ENCODE results near the gene SAA2.
"Not testable (repeated sequence)": the region's sequence is repeated elsewhere in the genome, so short reads cannot be mapped to it uniquely, and the experiment has no call there.

The SAA2 gene

DNA sequence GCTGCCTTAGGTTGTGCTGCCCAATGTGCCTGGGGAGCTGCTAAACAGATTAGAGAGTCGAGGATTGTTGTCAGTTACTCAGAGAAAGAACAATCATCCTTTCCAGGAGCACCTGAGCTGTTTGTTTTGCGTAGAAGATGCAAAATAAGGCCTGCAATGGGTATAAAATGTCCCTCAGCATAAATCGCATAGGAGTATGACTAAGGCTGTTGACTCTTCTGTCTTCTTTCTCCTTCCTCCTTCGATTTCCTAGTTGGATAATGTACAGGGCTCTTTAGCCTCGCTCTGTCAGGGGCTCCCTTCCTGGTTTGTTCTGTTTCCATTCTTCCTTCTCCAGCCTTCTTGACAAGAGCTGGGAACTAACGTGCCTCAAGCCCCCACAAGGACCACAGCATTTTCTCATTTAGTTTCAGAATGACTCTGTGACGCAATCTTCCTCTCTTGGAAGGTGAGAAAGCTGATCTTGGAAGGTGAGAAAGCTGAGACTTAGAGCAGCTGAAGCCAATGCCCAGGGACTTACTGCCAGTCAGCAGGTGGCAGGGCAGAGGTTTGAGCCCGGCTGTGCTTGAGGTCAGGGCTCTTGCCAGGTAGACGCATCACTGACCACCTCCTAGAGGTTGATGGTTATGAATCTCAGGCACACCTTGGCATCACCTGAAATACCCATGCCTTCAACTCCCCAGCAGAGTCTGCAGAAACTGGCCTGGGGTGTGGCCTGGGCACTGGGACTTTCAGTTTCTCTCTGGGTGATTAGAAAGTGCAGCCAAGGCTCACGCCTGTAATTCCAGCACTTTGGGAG is 19.1 kb upstream of the SAA2 start:
- H3K4me3 ChIP-seq (ENCODE audit: low read depth in 1 of 2, low read length in 2 of 2); H3K36me3 ChIP-seq (ENCODE audit: control insufficient read depth in 1 of 2, insufficient read depth in 2 of 2, low read length in 2 of 2); H3K9me3 ChIP-seq (ENCODE audit: control insufficient read depth in 1 of 2, low read length in 2 of 2); H3K27ac ChIP-seq (ENCODE audit: low read length); H3K4me1 ChIP-seq (ENCODE audit: control insufficient read depth in 1 of 2, insufficient read depth in 2 of 2, low read length in 2 of 2); H3K27me3 ChIP-seq (ENCODE audit: low read depth, low read length): not testable (repeated sequence)

- H3K9me3 ChIP-seq (ENCODE audit: control insufficient read depth in 1 of 2, low read length in 2 of 2): no peaks in the 10 kb centered on the region
- no peaks in the 10 kb centered on the region for H3K27me3 ChIP-seq (ENCODE audit: low read depth, low read length)
- no peak within 1 kb of the TSS for H3K4me3 ChIP-seq (ENCODE audit: low read depth in 1 of 2, low read length in 2 of 2)
- H3K36me3 ChIP-seq (ENCODE audit: control insufficient read depth in 1 of 2, insufficient read depth in 2 of 2, low read length in 2 of 2): no peaks in the 10 kb centered on the region
- H3K27ac ChIP-seq (ENCODE audit: low read length): no peak within 1 kb of the TSS
- H3K4me1 ChIP-seq (ENCODE audit: control insufficient read depth in 1 of 2, insufficient read depth in 2 of 2, low read length in 2 of 2): no peaks in the 10 kb centered on the region
Measured at GRCh38 chr11:18265949-18266348, 17.5 kb upstream of the SAA2 start, which contains the start of gene SAA1. TSS of gene SAA1 (plus strand) at chr11:18266264. CDS start at chr11:18266888, 624 bp downstream.

- Histone ChIP-seq H3K27ac (ENCODE audit: low read length) (no peak overlapping the region), H3K4me3 (ENCODE audit: low read depth in 1 of 2, low read length in 2 of 2) (no peak overlapping the region), H3K27me3 (ENCODE audit: low read depth, low read length) (no peaks in the 10 kb centered on the region), H3K4me1 (ENCODE audit: control insufficient read depth in 1 of 2, insufficient read depth in 2 of 2, low read length in 2 of 2) (no peaks in the 10 kb centered on the region), H3K9me3 (ENCODE audit: control insufficient read depth in 1 of 2, low read length in 2 of 2) (no peaks in the 10 kb centered on the region), H3K36me3 (ENCODE audit: control insufficient read depth in 1 of 2, insufficient read depth in 2 of 2, low read length in 2 of 2) (no peaks in the 10 kb centered on the region)
Measured at GRCh38 chr11:18264677-18265555, 16.4 kb upstream of the SAA2 start.

- H3K27ac ChIP-seq (ENCODE audit: low read length): no peak overlapping the region
- no peak overlapping the region for H3K4me3 ChIP-seq (ENCODE audit: low read depth in 1 of 2, low read length in 2 of 2)
- H3K27me3 ChIP-seq (ENCODE audit: low read depth, low read length): no peaks in the 10 kb centered on the region
- no peaks in the 10 kb centered on the region for H3K4me1 ChIP-seq (ENCODE audit: control insufficient read depth in 1 of 2, insufficient read depth in 2 of 2, low read length in 2 of 2)
- no peaks in the 10 kb centered on the region for H3K36me3 ChIP-seq (ENCODE audit: control insufficient read depth in 1 of 2, insufficient read depth in 2 of 2, low read length in 2 of 2)
- H3K9me3 ChIP-seq (ENCODE audit: control insufficient read depth in 1 of 2, low read length in 2 of 2): no peaks in the 10 kb centered on the region
Measured at GRCh38 chr11:18264035-18264434, 15.6 kb upstream of the SAA2 start.

DNA sequence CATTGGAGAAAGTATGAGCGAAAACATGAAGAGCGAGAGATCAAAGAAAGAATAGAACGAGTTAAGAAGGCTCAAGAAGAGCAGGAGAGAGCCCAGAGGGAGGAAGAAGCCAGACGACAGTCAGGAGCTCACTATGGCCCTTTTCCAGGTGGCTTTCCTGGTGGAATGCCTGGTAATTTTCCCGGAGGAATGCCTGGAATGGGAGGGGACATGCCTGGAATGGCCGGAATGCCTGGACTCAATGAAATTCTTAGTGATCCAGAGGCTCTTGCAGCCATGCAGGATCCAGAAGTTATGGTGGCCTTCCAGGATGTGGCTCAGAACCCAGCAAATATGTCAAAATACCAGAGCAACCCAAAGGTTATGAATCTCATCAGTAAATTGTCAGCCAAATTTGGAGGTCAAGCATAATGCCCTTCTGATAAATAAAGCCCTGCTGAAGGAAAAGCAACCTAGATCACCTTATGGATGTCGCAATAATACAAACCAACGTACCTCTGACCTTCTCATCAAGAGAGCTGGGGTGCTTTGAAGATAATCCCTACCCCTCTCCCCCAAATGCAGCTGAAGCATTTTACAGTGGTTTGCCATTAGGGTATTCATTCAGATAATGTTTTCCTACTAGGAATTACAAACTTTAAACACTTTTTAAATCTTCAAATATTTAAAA is 14.3 kb upstream of the SAA2 start:
- not testable (repeated sequence) for H3K27me3 ChIP-seq (ENCODE audit: low read depth, low read length); H3K27ac ChIP-seq (ENCODE audit: low read length); H3K9me3 ChIP-seq (ENCODE audit: control insufficient read depth in 1 of 2, low read length in 2 of 2); H3K4me1 ChIP-seq (ENCODE audit: control insufficient read depth in 1 of 2, insufficient read depth in 2 of 2, low read length in 2 of 2); H3K36me3 ChIP-seq (ENCODE audit: control insufficient read depth in 1 of 2, insufficient read depth in 2 of 2, low read length in 2 of 2); H3K4me3 ChIP-seq (ENCODE audit: low read depth in 1 of 2, low read length in 2 of 2)

DNA sequence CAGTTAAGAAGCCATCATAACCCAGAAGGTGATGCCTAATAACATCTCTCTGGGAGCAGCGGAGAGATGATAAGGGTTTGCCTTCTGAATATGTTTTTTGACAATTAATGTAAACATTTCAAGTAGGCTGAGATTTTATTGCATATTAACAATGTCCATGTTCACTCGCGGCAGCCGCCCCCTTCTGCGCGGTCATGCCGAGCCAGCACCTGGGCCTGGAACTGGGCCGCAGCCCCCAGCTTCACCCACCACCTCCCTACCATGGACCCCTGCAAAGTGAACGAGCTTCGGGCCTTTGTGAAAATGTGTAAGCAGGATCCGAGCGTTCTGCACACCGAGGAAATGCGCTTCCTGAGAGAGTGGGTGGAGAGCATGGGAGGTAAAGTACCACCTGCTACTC is 13.3 kb upstream of the SAA2 start:
- Histone ChIP-seq H3K27ac (ENCODE audit: low read length) (no peak overlapping the region), H3K27me3 (ENCODE audit: low read depth, low read length) (no peaks in the 10 kb centered on the region), H3K4me1 (ENCODE audit: control insufficient read depth in 1 of 2, insufficient read depth in 2 of 2, low read length in 2 of 2) (no peaks in the 10 kb centered on the region), H3K4me3 (ENCODE audit: low read depth in 1 of 2, low read length in 2 of 2) (no peak overlapping the region), H3K9me3 (ENCODE audit: control insufficient read depth in 1 of 2, low read length in 2 of 2) (no peaks in the 10 kb centered on the region), H3K36me3 (ENCODE audit: control insufficient read depth in 1 of 2, insufficient read depth in 2 of 2, low read length in 2 of 2) (no peaks in the 10 kb centered on the region)

- no peak overlapping the region for H3K27ac ChIP-seq (ENCODE audit: low read length)
- H3K36me3 ChIP-seq (ENCODE audit: control insufficient read depth in 1 of 2, insufficient read depth in 2 of 2, low read length in 2 of 2): no peaks in the 10 kb centered on the region
- no peaks in the 10 kb centered on the region for H3K4me1 ChIP-seq (ENCODE audit: control insufficient read depth in 1 of 2, insufficient read depth in 2 of 2, low read length in 2 of 2)
- no peaks in the 10 kb centered on the region for H3K27me3 ChIP-seq (ENCODE audit: low read depth, low read length)
- H3K4me3 ChIP-seq (ENCODE audit: low read depth in 1 of 2, low read length in 2 of 2): no peak overlapping the region
- no peaks in the 10 kb centered on the region for H3K9me3 ChIP-seq (ENCODE audit: control insufficient read depth in 1 of 2, low read length in 2 of 2)
Measured at GRCh38 chr11:18259259-18259658, 10.8 kb upstream of the SAA2 start.

DNA sequence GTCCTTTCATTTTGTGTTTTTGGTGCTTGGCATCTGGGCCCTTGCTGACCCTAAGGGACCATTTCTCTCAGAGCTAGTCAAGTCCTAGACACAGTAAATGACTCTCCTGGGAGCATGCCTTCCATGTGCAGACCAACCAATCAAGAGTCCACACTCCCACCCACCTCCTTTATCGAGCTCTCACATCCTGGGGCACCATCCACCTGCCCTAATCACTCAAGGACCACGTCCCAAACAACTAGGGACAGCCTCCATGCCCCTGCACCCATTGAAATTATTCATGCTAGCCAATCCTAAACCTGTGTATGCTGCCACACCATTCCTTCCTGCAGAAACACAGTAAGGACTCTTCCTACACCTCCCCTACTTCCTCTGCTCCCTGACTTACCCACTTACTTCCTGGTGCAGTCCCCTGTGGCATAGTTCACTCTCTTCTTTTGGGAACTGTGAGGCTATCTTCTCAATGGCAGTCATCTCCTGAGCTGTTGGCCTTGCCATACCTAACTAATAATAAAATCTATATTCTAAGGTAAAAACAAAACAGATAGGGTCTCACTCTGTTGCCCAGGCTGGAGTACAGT is 6.4 kb upstream of the SAA2 start:
- Histone ChIP-seq H3K27ac (ENCODE audit: low read length) (no peak overlapping the region), H3K36me3 (ENCODE audit: control insufficient read depth in 1 of 2, insufficient read depth in 2 of 2, low read length in 2 of 2) (no peaks in the 10 kb centered on the region), H3K4me1 (ENCODE audit: control insufficient read depth in 1 of 2, insufficient read depth in 2 of 2, low read length in 2 of 2) (no peaks in the 10 kb centered on the region), H3K9me3 (ENCODE audit: control insufficient read depth in 1 of 2, low read length in 2 of 2) (no peaks in the 10 kb centered on the region), H3K4me3 (ENCODE audit: low read depth in 1 of 2, low read length in 2 of 2) (no peak overlapping the region), H3K27me3 (ENCODE audit: low read depth, low read length) (no peaks in the 10 kb centered on the region)

GRCh38 chr11:18253778-18254338 is 5.4 kb upstream of the SAA2 start:
- no peaks in the 10 kb centered on the region for H3K27me3 ChIP-seq (ENCODE audit: low read depth, low read length)
- no peak overlapping the region for H3K4me3 ChIP-seq (ENCODE audit: low read depth in 1 of 2, low read length in 2 of 2)
- no peaks in the 10 kb centered on the region for H3K4me1 ChIP-seq (ENCODE audit: control insufficient read depth in 1 of 2, insufficient read depth in 2 of 2, low read length in 2 of 2)
- no peaks in the 10 kb centered on the region for H3K36me3 ChIP-seq (ENCODE audit: control insufficient read depth in 1 of 2, insufficient read depth in 2 of 2, low read length in 2 of 2)
- no peak overlapping the region for H3K27ac ChIP-seq (ENCODE audit: low read length)
- H3K9me3 ChIP-seq (ENCODE audit: control insufficient read depth in 1 of 2, low read length in 2 of 2): no peaks in the 10 kb centered on the region

DNA sequence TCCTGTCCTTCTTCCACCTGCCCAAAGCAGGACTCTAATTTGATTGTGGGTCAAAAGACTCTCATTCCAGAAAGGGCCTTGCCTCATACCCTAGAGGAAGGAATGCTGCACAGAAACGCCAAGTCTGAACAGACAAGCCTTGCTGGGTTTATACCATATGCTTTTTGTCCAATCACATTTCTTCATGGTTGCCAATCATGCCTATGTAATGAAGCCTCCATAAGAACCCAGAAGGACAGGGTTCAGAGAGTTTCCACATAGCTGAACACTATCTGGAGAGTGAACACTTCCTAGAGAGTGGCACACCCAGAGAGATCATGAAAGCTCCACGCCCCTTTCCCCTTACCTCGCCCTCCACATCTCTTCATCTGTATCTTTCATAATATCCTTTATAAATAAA is 4.8 kb upstream of the SAA2 start:
- Histone ChIP-seq H3K27ac (ENCODE audit: low read length) (no peak overlapping the region), H3K4me3 (ENCODE audit: low read depth in 1 of 2, low read length in 2 of 2) (no peak overlapping the region)

DNA sequence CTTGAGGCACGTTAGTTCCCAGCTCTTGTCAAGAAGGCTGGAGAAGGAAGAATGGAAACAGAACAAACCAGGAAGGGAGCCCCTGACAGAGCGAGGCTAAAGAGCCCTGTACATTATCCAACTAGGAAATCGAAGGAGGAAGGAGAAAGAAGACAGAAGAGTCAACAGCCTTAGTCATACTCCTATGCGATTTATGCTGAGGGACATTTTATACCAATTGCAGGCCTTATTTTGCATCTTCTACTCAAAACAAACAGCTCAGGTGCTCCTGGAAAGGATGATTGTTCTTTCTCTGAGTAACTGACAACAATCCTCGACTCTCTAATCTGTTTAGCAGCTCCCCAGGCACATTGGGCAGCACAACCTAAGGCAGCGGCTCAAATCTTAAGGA is 1.3 kb downstream of the SAA2 start:
- H3K4me1 ChIP-seq (ENCODE audit: control insufficient read depth in 1 of 2, insufficient read depth in 2 of 2, low read length in 2 of 2); H3K27me3 ChIP-seq (ENCODE audit: low read depth, low read length); H3K9me3 ChIP-seq (ENCODE audit: control insufficient read depth in 1 of 2, low read length in 2 of 2); H3K36me3 ChIP-seq (ENCODE audit: control insufficient read depth in 1 of 2, insufficient read depth in 2 of 2, low read length in 2 of 2); H3K4me3 ChIP-seq (ENCODE audit: low read depth in 1 of 2, low read length in 2 of 2); H3K27ac ChIP-seq (ENCODE audit: low read length): not testable (repeated sequence)

More for the DNA sequence above, 4.8 kb upstream of the SAA2 start:
- H3K4me1 ChIP-seq (ENCODE audit: control insufficient read depth in 1 of 2, insufficient read depth in 2 of 2, low read length in 2 of 2): no peaks in the 10 kb centered on the region
- H3K27me3 ChIP-seq (ENCODE audit: low read depth, low read length): no peaks in the 10 kb centered on the region
- no peaks in the 10 kb centered on the region for H3K9me3 ChIP-seq (ENCODE audit: control insufficient read depth in 1 of 2, low read length in 2 of 2)
- H3K36me3 ChIP-seq (ENCODE audit: control insufficient read depth in 1 of 2, insufficient read depth in 2 of 2, low read length in 2 of 2): no peaks in the 10 kb centered on the region

Data from muscle layer of duodenum (tissue), 2 donors.